Transverse colon (tissue), 4 donors: Measurements from ENCODE around the gene SLC39A9.

Source experiments
- POLR2AphosphoS5 ChIP-seq, 3 donors: sonication (generic); formaldehyde crosslinking; IDR thresholded peaks; one replicate each; pipeline ENCODE4 v1.6.1; 2016; ENCODE audit warnings: antibody characterized with exemption in 3 of 3
- TF ChIP-seq, protein P1 (sequence below), 5 experiments: fragments of 200-600 bp in 3 of 5; fragments of 450-650 bp in 2 of 5; sonication (generic) in 3 of 5; IDR thresholded peaks; 1 replicate in 2 of 5; 2 replicates in 3 of 5; pipeline ENCODE4 v1.5.1; 2016 to 2017; ENCODE audit warnings: antibody characterized with exemption in 5 of 5, inconsistent platforms in 3 of 5, mild to moderate bottlenecking in 2 of 5, moderate library complexity in 1 of 5

DNA sequence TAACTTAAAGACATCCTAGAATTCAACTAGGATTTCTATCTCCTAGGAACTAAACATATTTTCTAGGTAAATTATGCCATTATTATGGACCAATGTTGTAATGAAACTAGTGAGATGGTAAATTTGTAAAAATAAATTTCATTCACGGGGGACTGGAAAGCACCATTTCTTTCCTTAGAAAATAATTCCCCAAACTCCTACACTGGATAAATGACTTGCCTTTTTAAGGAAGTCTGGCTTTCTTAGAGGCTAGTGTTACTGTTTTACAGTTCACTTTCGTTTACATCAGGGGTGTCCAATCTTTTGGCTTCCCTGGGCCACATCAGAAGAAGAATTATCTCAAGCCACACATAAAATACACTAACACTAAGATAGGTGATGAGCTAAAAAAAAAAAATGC, 3.3 kb downstream of the SLC39A9 start:
- TF ChIP-seq, protein P1, sequence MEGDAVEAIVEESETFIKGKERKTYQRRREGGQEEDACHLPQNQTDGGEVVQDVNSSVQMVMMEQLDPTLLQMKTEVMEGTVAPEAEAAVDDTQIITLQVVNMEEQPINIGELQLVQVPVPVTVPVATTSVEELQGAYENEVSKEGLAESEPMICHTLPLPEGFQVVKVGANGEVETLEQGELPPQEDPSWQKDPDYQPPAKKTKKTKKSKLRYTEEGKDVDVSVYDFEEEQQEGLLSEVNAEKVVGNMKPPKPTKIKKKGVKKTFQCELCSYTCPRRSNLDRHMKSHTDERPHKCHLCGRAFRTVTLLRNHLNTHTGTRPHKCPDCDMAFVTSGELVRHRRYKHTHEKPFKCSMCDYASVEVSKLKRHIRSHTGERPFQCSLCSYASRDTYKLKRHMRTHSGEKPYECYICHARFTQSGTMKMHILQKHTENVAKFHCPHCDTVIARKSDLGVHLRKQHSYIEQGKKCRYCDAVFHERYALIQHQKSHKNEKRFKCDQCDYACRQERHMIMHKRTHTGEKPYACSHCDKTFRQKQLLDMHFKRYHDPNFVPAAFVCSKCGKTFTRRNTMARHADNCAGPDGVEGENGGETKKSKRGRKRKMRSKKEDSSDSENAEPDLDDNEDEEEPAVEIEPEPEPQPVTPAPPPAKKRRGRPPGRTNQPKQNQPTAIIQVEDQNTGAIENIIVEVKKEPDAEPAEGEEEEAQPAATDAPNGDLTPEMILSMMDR (IDR thresholded peaks at IDR 0.05) = no peak
- no peak for TF ChIP-seq POLR2AphosphoS5 (IDR thresholded peaks at IDR 0.05)
